Breast epithelium (tissue), 3 donors: Measurements from ENCODE around the gene ERFE.

Experiments used
- CTCF ChIP-seq, 3 donors: fragments of 450-650 bp; IDR thresholded peaks; one replicate each; pipeline ENCODE4 v1.5.1; 2016 to 2017; ENCODE audit warnings: antibody characterized with exemption in 3 of 3, mild to moderate bottlenecking in 3 of 3, moderate library complexity in 3 of 3
- POLR2A ChIP-seq: fragments of 450-650 bp; IDR thresholded peaks from one replicate; pipeline ENCODE4 v1.6.1; 2016; ENCODE audit warnings: antibody characterized with exemption, mild to moderate bottlenecking, moderate library complexity

DNA sequence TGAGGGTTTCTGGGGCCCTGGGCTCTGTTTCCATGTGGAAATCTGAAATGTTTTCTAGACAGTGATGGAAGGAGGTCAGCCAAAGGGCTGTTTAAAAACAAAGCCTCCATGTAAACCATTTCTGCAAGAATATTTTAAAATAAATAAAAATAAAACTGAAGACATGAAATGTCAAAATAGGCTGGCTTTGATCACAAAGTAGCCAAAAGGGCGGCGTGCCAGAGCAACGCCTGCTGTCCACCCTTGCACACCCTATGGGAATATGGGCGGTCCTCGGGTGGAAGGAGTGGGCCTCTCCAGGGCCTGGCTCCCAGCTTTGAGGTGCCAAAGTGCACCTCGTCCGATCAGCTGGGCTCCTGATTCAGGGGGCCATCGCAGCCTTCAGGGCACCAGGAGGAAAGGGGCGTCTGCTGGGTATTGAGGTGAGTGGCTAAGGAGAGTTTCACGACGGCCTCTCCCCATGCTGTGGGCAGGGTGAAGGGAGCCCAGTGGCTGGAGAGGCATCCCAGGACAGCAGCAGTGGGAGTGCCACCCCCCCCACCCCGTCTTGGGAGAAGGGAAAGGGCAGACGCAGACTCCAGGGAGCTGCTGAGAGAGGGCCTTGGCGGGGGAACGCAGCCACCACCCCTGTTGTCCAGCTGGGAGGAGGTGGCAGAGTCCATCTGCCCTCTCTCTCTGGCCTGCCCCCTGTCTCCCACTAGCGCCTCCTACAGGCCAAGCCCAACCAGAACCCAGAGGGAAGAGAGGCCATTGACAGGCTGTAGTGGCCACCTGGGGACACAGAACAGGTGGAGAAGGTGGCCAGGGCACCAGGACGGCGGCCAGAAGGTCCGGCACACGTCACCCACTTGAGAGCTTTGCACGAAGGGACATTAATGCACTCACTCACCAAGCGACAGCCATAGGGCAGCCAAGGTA lies 5.7 kb upstream of the ERFE start:
- TF ChIP-seq CTCF (IDR thresholded peaks at IDR 0.05) (no peak), POLR2A (no peak)
